Motor neuron (in vitro differentiated cells): ENCODE results near the gene MEX3D. TPM values are rescaled to one million over a fixed set of nuclear protein-coding genes. Genes with fewer than 3 reads are reported as not detected.
"Not testable (repeated sequence)": the region's sequence is repeated elsewhere in the genome, so short reads cannot be mapped to it uniquely, and the experiment has no call there.

Experiments
- ATAC-seq, 8 experiments: fragments of 200-7000 bp; cut with Tn5 transposase; replicated peaks in 6 of 8; 2 replicates each; pipeline ENCODE4 v1.8.0; 2021; ENCODE audit warnings: mild to moderate bottlenecking in 8 of 8, moderate library complexity in 8 of 8
- H3K27ac ChIP-seq, 2 donors: fragments of 250-450 bp; sonication (Bioruptor Pico); 2 replicates each; pipeline ENCODE4 v1.9.0; 2021; ENCODE audit warnings: antibody characterized with exemption in 2 of 2, mild to moderate bottlenecking in 2 of 2, moderate library complexity in 1 of 2
- H3K4me1 ChIP-seq, 2 donors: fragments of 250-450 bp; sonication (Bioruptor Pico); replicated peaks in 1 of 2; 2 replicates each; pipeline ENCODE4 v1.6.1; 2021; ENCODE audit warnings: antibody characterized with exemption in 2 of 2, mild to moderate bottlenecking in 2 of 2, moderate library complexity in 1 of 2
- H3K4me3 ChIP-seq, 5 donors: fragments of 250-450 bp; sonication (Bioruptor Pico); 2 replicates each; pipeline ENCODE4 v1.9.0; 2021; ENCODE audit warnings: antibody characterized with exemption in 5 of 5, mild to moderate bottlenecking in 5 of 5, moderate library complexity in 4 of 5
- WGBS, 10 experiments: fragments of 450-650 bp; shearing (Covaris generic); methylation state at CpG; one replicate each; pipeline ENCODE4 v1.0.0; 2022; 5-methylcytosine and 5-hydroxymethylcytosine counted together
- in situ Hi-C, 9 experiments: fragments of 400-800 bp; cut with MboI; loops; one replicate each; pipeline ENCODE4 v1.15.0; 2021; ENCODE audit warnings: low sequenced_read_pairs in 9 of 9, low pct_unique_long_range_greater_than_20kb in 2 of 9; ENCODE audit not compliant: unreplicated experiment in 9 of 9
- total RNA-seq, 8 experiments: library from RNA; unstranded; fragments of 300-600 nt; gene quantifications; 2 replicates each; pipeline versions ENCODE4 v1.2.3 to v1.2.4, GENCODE V29; 2022

Gene MEX3D
- total RNA-seq, 8 experiments from 2014 or later = 3.2 to 46.9 (median 18.1) TPM

GRCh38 chr19:1538978-1539377, 29.1 kb downstream of the MEX3D start:
- no peak for ATAC-seq
- Histone ChIP-seq H3K4me1 (no peaks in the 10 kb centered on the region), H3K27ac (no peak overlapping the region), H3K4me3 (no peak overlapping the region)
- 0 to 67% (median 31%) methylated on average over 1 to 9 of the region's 15 CpGs; no CpG with 5 or more reads in 4 of the 10 experiments for WGBS, 10 experiments
- in situ Hi-C loops = loop anchor here in 3 of 9 experiments (25.0 kb wide), 3 partner anchors 223 to 273 kb away; partner anchors contain the start of genes ATP8B3 (in 1 of the 3) and ONECUT3 (in 1 of the 3)

DNA sequence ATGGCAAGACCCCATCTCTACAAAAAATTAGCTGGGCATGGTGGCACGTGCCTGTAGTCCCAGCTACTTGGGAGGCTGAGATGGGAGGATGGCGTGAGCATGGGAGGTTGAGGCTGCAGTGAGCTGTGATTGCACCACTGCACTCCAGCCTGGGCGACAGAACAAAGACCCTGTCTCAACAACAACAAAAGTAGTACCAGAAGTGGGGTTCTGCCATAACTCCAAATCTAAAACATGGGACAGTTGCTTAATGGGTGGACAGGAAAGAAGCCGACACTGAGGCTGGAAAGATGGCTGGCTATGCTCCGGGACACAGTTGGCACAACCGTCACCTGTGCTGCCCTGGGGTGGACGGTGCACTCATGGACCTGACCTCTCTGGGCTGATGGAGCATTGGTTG, 32.4 kb downstream of the MEX3D start:
- H3K4me1 ChIP-seq, ATAC-seq, H3K27ac ChIP-seq, H3K4me3 ChIP-seq: not testable (repeated sequence)
- WGBS, 10 experiments = 83 to 100% (median 100%) methylated on average over 1 to 3 of the region's 7 CpGs; no CpG with 5 or more reads in 6 of the 10 experiments
- in situ Hi-C loops = loop anchor here in 3 of 9 experiments (25.0 kb wide), 3 partner anchors 227 to 277 kb away; partner anchors contain the start of genes ATP8B3 (in 1 of the 3) and ONECUT3 (in 1 of the 3)

GRCh38 chr19:1534972-1535371, 33.2 kb downstream of the MEX3D start:
- H3K4me1 ChIP-seq = no peaks in the 10 kb centered on the region
- ATAC-seq = peak in 1 of 8 experiments; percentile 17
- WGBS, 10 experiments = 67 to 85% methylated on average over 3 to 4 of the region's 14 CpGs; no CpG with 5 or more reads in 8 of the 10 experiments
- H3K4me3 ChIP-seq = no peak overlapping the region
- no peak overlapping the region for H3K27ac ChIP-seq
- in situ Hi-C loops = loop anchor here in 3 of 9 experiments (25.0 kb wide), 3 partner anchors 227 to 277 kb away; partner anchors contain the start of genes ATP8B3 (in 1 of the 3) and ONECUT3 (in 1 of the 3)

- peak in 3 of 8 experiments; percentile 14 to 18 (median 15) for ATAC-seq
- in situ Hi-C loops = loop anchor here in 3 of 9 experiments (25.0 kb wide), 3 partner anchors 229 to 279 kb away; partner anchors contain the start of genes ATP8B3 (in 1 of the 3) and ONECUT3 (in 1 of the 3)
- no peak overlapping the region for H3K4me3 ChIP-seq
Observed at GRCh38 chr19:1533510-1534150, 34.5 kb downstream of the MEX3D start.

GRCh38 chr19:1532003-1532402, 36.1 kb downstream of the MEX3D start:
- H3K4me1 ChIP-seq = no peaks in the 10 kb centered on the region
- no peak for ATAC-seq
- in situ Hi-C loops = loop anchor here in 3 of 9 experiments (25.0 kb wide), 3 partner anchors 230 to 280 kb away; partner anchors contain the start of genes ATP8B3 (in 1 of the 3) and ONECUT3 (in 1 of the 3)
- 10 to 100% (median 82%) methylated on average over 1 to 4 of the region's 9 CpGs; no CpG with 5 or more reads in 5 of the 10 experiments for WGBS, 10 experiments
- no peak overlapping the region for H3K4me3 ChIP-seq
- H3K27ac ChIP-seq = no peak overlapping the region

More at GRCh38 chr19:1533510-1534150, 34.5 kb downstream of the MEX3D start:
- WGBS, 10 experiments = 100% methylated on average over 3 of the region's 23 CpGs; no CpG with 5 or more reads in 9 of the 10 experiments
- Histone ChIP-seq H3K27ac (no peak overlapping the region), H3K4me1 (no peaks in the 10 kb centered on the region)

DNA sequence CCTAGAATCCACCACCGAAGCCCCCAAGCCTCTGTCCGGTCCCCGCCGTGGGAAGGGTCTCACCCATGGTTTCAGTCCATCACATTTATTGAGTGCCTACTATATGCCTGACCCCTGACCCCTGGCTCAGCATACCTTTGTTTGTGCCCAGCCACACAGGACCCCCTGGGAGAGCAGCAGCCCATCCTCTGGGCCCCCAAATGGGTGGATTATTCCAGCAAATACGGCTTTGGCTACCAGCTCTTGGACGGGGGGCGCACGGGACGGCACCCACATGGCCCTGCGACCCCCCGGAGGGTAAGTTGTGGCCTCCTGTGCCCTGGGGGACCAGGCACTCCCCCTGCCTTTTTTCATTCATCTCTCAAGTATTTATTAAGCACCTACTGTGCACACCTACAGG, 36.5 kb downstream of the MEX3D start:
- no peak for ATAC-seq
- no peaks in the 10 kb centered on the region for H3K4me1 ChIP-seq
- no peak overlapping the region for H3K4me3 ChIP-seq
- 51 to 100% (median 78%) methylated on average over 2 to 6 of the region's 11 CpGs; no CpG with 5 or more reads in 6 of the 10 experiments for WGBS, 10 experiments
- in situ Hi-C loops = loop anchor here in 3 of 9 experiments (25.0 kb wide), 3 partner anchors 231 to 281 kb away; partner anchors contain the start of genes ATP8B3 (in 1 of the 3) and ONECUT3 (in 1 of the 3)
- no peak overlapping the region for H3K27ac ChIP-seq

- H3K4me3 ChIP-seq, ATAC-seq, H3K4me1 ChIP-seq, H3K27ac ChIP-seq: not testable (repeated sequence)
- WGBS, 10 experiments = 60 to 78% (median 62%) methylated on average over 1 to 4 of the region's 11 CpGs; no CpG with 5 or more reads in 7 of the 10 experiments
- in situ Hi-C loops = loop anchor here in 3 of 9 experiments (25.0 kb wide), 3 partner anchors 231 to 281 kb away; partner anchors contain the start of genes ATP8B3 (in 1 of the 3) and ONECUT3 (in 1 of the 3)
Observed at GRCh38 chr19:1530856-1531255, 37.3 kb downstream of the MEX3D start.

GRCh38 chr19:1529430-1529816, 38.7 kb downstream of the MEX3D start:
- Histone ChIP-seq H3K27ac (no peak overlapping the region), H3K4me1 (no peaks in the 10 kb centered on the region), H3K4me3 (no peak overlapping the region)
- no peak for ATAC-seq
- in situ Hi-C loops = loop anchor here in 3 of 9 experiments (25.0 kb wide), 3 partner anchors 233 to 283 kb away; partner anchors contain the start of genes ATP8B3 (in 1 of the 3) and ONECUT3 (in 1 of the 3)
- 67 to 80% (median 70%) methylated on average over 1 to 2 of the region's 16 CpGs; no CpG with 5 or more reads in 7 of the 10 experiments for WGBS, 10 experiments

GRCh38 chr19:1528596-1529429, 39.3 kb downstream of the MEX3D start:
- in situ Hi-C loops = loop anchor here in 3 of 9 experiments (25.0 kb wide), 3 partner anchors 233 to 283 kb away; partner anchors contain the start of genes ATP8B3 (in 1 of the 3) and ONECUT3 (in 1 of the 3)
- H3K27ac ChIP-seq = no peak overlapping the region
- no peak overlapping the region for H3K4me3 ChIP-seq
- no peaks in the 10 kb centered on the region for H3K4me1 ChIP-seq
- WGBS, 10 experiments = 47% methylated on average over 3 of the region's 23 CpGs; no CpG with 5 or more reads in 9 of the 10 experiments
- no peak for ATAC-seq

GRCh38 chr19:1527650-1528309, 40.3 kb downstream of the MEX3D start:
- no peaks in the 10 kb centered on the region for H3K4me1 ChIP-seq
- WGBS, 10 experiments = 29 to 93% (median 87%) methylated on average over 1 to 6 of the region's 27 CpGs; no CpG with 5 or more reads in 3 of the 10 experiments
- H3K27ac ChIP-seq = no peak overlapping the region
- H3K4me3 ChIP-seq = no peak overlapping the region
- ATAC-seq = no peak
- in situ Hi-C loops = loop anchor here in 3 of 9 experiments (25.0 kb wide), 3 partner anchors 235 to 285 kb away; partner anchors contain the start of genes ATP8B3 (in 1 of the 3) and ONECUT3 (in 1 of the 3)

- 63 to 100% (median 78%) methylated on average over 1 to 7 of the region's 18 CpGs; no CpG with 5 or more reads in 4 of the 10 experiments for WGBS, 10 experiments
- no peak for ATAC-seq
- in situ Hi-C loops = loop anchor here in 3 of 9 experiments (25.0 kb wide), 3 partner anchors 235 to 285 kb away; partner anchors contain the start of genes ATP8B3 (in 1 of the 3) and ONECUT3 (in 1 of the 3)
- Histone ChIP-seq H3K27ac (no peak overlapping the region), H3K4me3 (no peak overlapping the region), H3K4me1 (no peaks in the 10 kb centered on the region)
Observed at GRCh38 chr19:1526979-1527649, 41.0 kb downstream of the MEX3D start.
